Skin of body (tissue), 2 donors: ENCODE results near the gene BMP10. TPM values are rescaled to one million over a fixed set of nuclear protein-coding genes. Genes with fewer than 3 reads are reported as not detected.

Experiments used
- DNase-seq: peaks from one replicate; lab custom pipeline; 2025; lab: John Stamatoyannopoulos, UW
- total RNA-seq: library from RNA; depleted of rRNA; stranded (reverse); fragments of >200 nt; gene quantifications from one replicate; pipeline ENCODE4 v1.2.3, GENCODE V29; 2014

The BMP10 gene
- total RNA-seq, 1 donor from 2014 or later, result not detected

GRCh38 chr2:68819556-68819955, 51.6 kb downstream of the BMP10 start:
- no peak for DNase-seq

GRCh38 chr2:68817306-68817705, 53.9 kb downstream of the BMP10 start:
- DNase-seq, result no peak

Other genes starting within 250 kb of the BMP10 start
- gene PROKR1, start 227.8 kb downstream of the BMP10 start, total RNA-seq, result 0.10 TPM
- 5.8 TPM for gene ARHGAP25, start 136.6 kb downstream of the BMP10 start, total RNA-seq
- not detected for gene GKN2, start 81.5 kb upstream of the BMP10 start, total RNA-seq
- gene GKN1, start 103.2 kb upstream of the BMP10 start, total RNA-seq, result not detected
- gene ANTXR1, start 141.8 kb upstream of the BMP10 start, total RNA-seq, result 110 TPM